Measurements from ENCODE around the gene PDSS2. TPM values are rescaled to one million over a fixed set of nuclear protein-coding genes. Genes with fewer than 3 reads are reported as not detected.

PDSS2 gene
- total RNA-seq, 2 experiments from 2014 or later: 10.9 to 13.9 TPM

- Mint-ChIP-seq H3K4me1 (peaks cover 5% of the 10 kb centered on the region), H3K36me3 (ENCODE audit: low read depth) (no peaks in the 10 kb centered on the region), H3K27me3 (no peaks in the 10 kb centered on the region), H3K9me3 (no peaks in the 10 kb centered on the region), H3K27ac (no peak overlapping the region), H3K4me3 (no peak overlapping the region)
- POLR2A ChIA-PET: no interaction called here
- no peak for DNase-seq
- CTCF ChIA-PET: no interaction called here
These were observed 237.8 kb downstream of the PDSS2 start for GRCh38 chr6:107221519-107221918.

- ChIA-PET POLR2A (no interaction called here), CTCF (no interaction called here)
- H3K4me1 Mint-ChIP-seq: peaks cover 5% of the 10 kb centered on the region
- H3K9me3 Mint-ChIP-seq: no peaks in the 10 kb centered on the region
- DNase-seq: no peak
- no peak overlapping the region for H3K4me3 Mint-ChIP-seq
- H3K36me3 Mint-ChIP-seq (ENCODE audit: low read depth): no peaks in the 10 kb centered on the region
- H3K27ac Mint-ChIP-seq: no peak overlapping the region
- no peaks in the 10 kb centered on the region for H3K27me3 Mint-ChIP-seq
These were observed 239.5 kb downstream of the PDSS2 start for GRCh38 chr6:107219851-107220250.

- no peak overlapping the region for H3K4me3 Mint-ChIP-seq
- POLR2A ChIA-PET: no interaction called here
- H3K36me3 Mint-ChIP-seq (ENCODE audit: low read depth): no peaks in the 10 kb centered on the region
- DNase-seq: no peak
- H3K27me3 Mint-ChIP-seq: no peaks in the 10 kb centered on the region
- H3K27ac Mint-ChIP-seq: no peak overlapping the region
- CTCF ChIA-PET: no interaction called here
- no peaks in the 10 kb centered on the region for H3K9me3 Mint-ChIP-seq
- peaks cover 5% of the 10 kb centered on the region for H3K4me1 Mint-ChIP-seq
These were observed 241.2 kb downstream of the PDSS2 start for GRCh38 chr6:107218142-107218541.

GRCh38 chr6:107217248-107217647 is 242.1 kb downstream of the PDSS2 start:
- DNase-seq: no peak
- ChIA-PET CTCF (interaction anchor here (0.7 to 1.3 kb wide), 2 partner anchors 21 to 400 kb away, joined by 4 read pairs; no protein-coding TSS in a partner anchor), POLR2A (no interaction called here)
- Mint-ChIP-seq H3K9me3 (no peaks in the 10 kb centered on the region), H3K27ac (no peak overlapping the region), H3K27me3 (no peaks in the 10 kb centered on the region), H3K4me3 (no peak overlapping the region), H3K36me3 (ENCODE audit: low read depth) (no peaks in the 10 kb centered on the region), H3K4me1 (peaks cover 5% of the 10 kb centered on the region)

- POLR2A ChIA-PET: no interaction called here
- no peak for DNase-seq
- Mint-ChIP-seq H3K27me3 (no peaks in the 10 kb centered on the region), H3K4me3 (no peak overlapping the region), H3K4me1 (peaks cover 1% of the 10 kb centered on the region), H3K27ac (no peak overlapping the region), H3K36me3 (ENCODE audit: low read depth) (no peaks in the 10 kb centered on the region), H3K9me3 (no peaks in the 10 kb centered on the region)
- CTCF ChIA-PET: interaction anchor here (1.3 kb wide), 1 partner anchor 22 kb away, joined by 4 read pairs; no protein-coding TSS in a partner anchor
These were observed 243.0 kb downstream of the PDSS2 start for GRCh38 chr6:107216197-107216933.

- ChIA-PET POLR2A (no interaction called here), CTCF (no interaction called here)
- Mint-ChIP-seq H3K4me1 (no peaks in the 10 kb centered on the region), H3K36me3 (ENCODE audit: low read depth) (no peaks in the 10 kb centered on the region), H3K27me3 (no peaks in the 10 kb centered on the region), H3K9me3 (no peaks in the 10 kb centered on the region), H3K27ac (no peak overlapping the region), H3K4me3 (no peak overlapping the region)
- DNase-seq: no peak
These were observed 244.0 kb downstream of the PDSS2 start for GRCh38 chr6:107215334-107215733.

GRCh38 chr6:107214655-107215054 is 244.7 kb downstream of the PDSS2 start:
- ChIA-PET POLR2A (no interaction called here), CTCF (no interaction called here)

GRCh38 chr6:107209406-107210305 is 249.7 kb downstream of the PDSS2 start:
- no peak overlapping the region for H3K4me3 Mint-ChIP-seq
- no peak for DNase-seq
- H3K4me1 Mint-ChIP-seq: no peaks in the 10 kb centered on the region
- H3K27ac Mint-ChIP-seq: no peak overlapping the region
- peaks cover 4% of the 10 kb centered on the region for H3K36me3 Mint-ChIP-seq (ENCODE audit: low read depth)
- no peaks in the 10 kb centered on the region for H3K27me3 Mint-ChIP-seq
- ChIA-PET POLR2A (no interaction called here), CTCF (no interaction called here)
- no peaks in the 10 kb centered on the region for H3K9me3 Mint-ChIP-seq

More at GRCh38 chr6:107214655-107215054, 244.7 kb downstream of the PDSS2 start:
- H3K9me3 Mint-ChIP-seq: no peaks in the 10 kb centered on the region
- no peak for DNase-seq
- no peak overlapping the region for H3K4me3 Mint-ChIP-seq
- H3K27me3 Mint-ChIP-seq: no peaks in the 10 kb centered on the region
- no peak overlapping the region for H3K27ac Mint-ChIP-seq
- H3K36me3 Mint-ChIP-seq (ENCODE audit: low read depth): no peaks in the 10 kb centered on the region
- H3K4me1 Mint-ChIP-seq: no peaks in the 10 kb centered on the region

GRCh38 chr6:107207251-107207873 is 252.0 kb downstream of the PDSS2 start:
- ChIA-PET CTCF (no interaction called here), POLR2A (interaction anchor here (0.6 kb wide), 1 partner anchor 86 kb away, joined by 4 read pairs; no protein-coding TSS in a partner anchor)
- H3K9me3 Mint-ChIP-seq: peaks cover 3% of the 10 kb centered on the region
- no peaks in the 10 kb centered on the region for H3K27me3 Mint-ChIP-seq
- H3K27ac Mint-ChIP-seq: no peak overlapping the region
- no peak for DNase-seq
- no peaks in the 10 kb centered on the region for H3K4me1 Mint-ChIP-seq
- H3K36me3 Mint-ChIP-seq (ENCODE audit: low read depth): peaks cover 4% of the 10 kb centered on the region
- H3K4me3 Mint-ChIP-seq: no peak overlapping the region

GRCh38 chr6:107205058-107205998 is 254.0 kb downstream of the PDSS2 start:
- Mint-ChIP-seq H3K9me3 (peaks cover 3% of the 10 kb centered on the region), H3K4me3 (no peak overlapping the region)
- CTCF ChIA-PET: interaction anchor here (0.5 to 0.6 kb wide), 2 partner anchors 62 to 373 kb away, joined by 3 to 6 read pairs; no protein-coding TSS in a partner anchor

GRCh38 chr6:107202876-107203468 is 256.4 kb downstream of the PDSS2 start:
- Mint-ChIP-seq H3K4me1 (no peaks in the 10 kb centered on the region), H3K4me3 (no peak overlapping the region), H3K27ac (no peak overlapping the region), H3K27me3 (no peaks in the 10 kb centered on the region), H3K9me3 (peaks cover 3% of the 10 kb centered on the region), H3K36me3 (ENCODE audit: low read depth) (peaks cover 2% of the 10 kb centered on the region)
- CTCF ChIA-PET: no interaction called here
- DNase-seq: no peak
- POLR2A ChIA-PET: no interaction called here

More at GRCh38 chr6:107205058-107205998, 254.0 kb downstream of the PDSS2 start:
- H3K27ac Mint-ChIP-seq: no peak overlapping the region
- POLR2A ChIA-PET: no interaction called here
- H3K4me1 Mint-ChIP-seq: no peaks in the 10 kb centered on the region
- peaks cover 4% of the 10 kb centered on the region for H3K36me3 Mint-ChIP-seq (ENCODE audit: low read depth)
- H3K27me3 Mint-ChIP-seq: no peaks in the 10 kb centered on the region
- no peak for DNase-seq
